NCI-H1436 (cell line): ENCODE data around the gene CLDN6.
A peak's percentile ranks its signal among the peaks of the same experiment; 100 is the strongest.

Experiments used
- DNase-seq: peaks from one replicate; lab custom pipeline; 2025; lab: John Stamatoyannopoulos, UW

The CLDN6 gene

DNA sequence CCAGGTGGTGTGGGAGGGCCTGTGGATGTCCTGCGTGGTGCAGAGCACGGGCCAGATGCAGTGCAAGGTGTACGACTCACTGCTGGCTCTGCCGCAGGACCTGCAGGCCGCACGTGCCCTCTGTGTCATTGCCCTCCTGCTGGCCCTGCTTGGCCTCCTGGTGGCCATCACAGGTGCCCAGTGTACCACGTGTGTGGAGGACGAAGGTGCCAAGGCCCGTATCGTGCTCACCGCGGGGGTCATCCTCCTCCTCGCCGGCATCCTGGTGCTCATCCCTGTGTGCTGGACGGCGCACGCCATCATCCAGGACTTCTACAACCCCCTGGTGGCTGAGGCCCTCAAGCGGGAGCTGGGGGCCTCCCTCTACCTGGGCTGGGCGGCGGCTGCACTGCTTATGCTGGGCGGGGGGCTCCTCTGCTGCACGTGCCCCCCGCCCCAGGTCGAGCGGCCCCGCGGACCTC lies 4.5 kb downstream of the CLDN6 start:
- DNase-seq: no peak

GRCh38 chr16:3012828-3013420 lies 5.1 kb downstream of the CLDN6 start, which contains the start of gene CLDN9:
Gene CLDN9 (plus strand): TSS chr16:3012923. CDS start chr16:3013363, 440 bp downstream.
- peak; percentile 84 for DNase-seq

DNA sequence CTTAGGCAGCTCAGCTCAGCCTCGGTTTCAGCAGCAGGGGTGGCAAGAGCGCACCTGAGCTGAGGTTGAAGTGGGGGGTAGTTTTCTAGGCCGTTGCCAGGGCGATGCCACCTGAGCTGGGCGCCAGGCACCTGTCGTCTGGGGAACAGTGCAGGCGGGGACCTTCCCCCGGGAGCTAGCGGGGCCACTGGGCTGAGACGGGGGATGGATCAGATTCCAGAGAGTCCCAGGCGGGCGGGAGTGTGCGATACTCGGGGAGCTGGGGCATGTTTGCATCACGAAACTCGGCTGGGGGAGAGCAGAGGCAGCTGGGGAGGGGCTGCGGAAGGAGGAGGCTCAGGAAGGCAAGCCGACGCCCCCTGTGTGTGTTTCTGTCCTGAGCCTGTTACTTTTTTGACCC lies 5.7 kb downstream of the CLDN6 start:
- peak; percentile 91 for DNase-seq

DNA sequence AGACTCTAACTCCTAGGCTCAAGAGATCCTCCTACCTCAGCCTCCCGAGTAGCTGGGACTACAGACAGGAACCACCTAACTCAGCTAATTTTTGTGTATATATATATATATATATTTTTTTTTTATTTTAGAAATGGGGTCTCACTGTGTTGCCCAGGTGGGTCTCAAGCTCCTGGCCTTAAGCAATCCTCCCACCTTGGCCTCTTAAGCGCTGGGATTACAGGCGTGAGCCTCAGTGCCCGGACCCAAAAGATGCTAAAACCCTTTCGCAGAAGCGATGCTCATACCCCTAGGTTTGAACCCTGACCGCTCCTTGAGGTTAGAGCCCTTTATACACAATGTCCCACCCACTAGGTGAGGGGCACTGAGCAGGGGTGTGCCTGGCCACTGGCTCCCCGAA lies 7.5 kb downstream of the CLDN6 start:
- no peak for DNase-seq

DNA sequence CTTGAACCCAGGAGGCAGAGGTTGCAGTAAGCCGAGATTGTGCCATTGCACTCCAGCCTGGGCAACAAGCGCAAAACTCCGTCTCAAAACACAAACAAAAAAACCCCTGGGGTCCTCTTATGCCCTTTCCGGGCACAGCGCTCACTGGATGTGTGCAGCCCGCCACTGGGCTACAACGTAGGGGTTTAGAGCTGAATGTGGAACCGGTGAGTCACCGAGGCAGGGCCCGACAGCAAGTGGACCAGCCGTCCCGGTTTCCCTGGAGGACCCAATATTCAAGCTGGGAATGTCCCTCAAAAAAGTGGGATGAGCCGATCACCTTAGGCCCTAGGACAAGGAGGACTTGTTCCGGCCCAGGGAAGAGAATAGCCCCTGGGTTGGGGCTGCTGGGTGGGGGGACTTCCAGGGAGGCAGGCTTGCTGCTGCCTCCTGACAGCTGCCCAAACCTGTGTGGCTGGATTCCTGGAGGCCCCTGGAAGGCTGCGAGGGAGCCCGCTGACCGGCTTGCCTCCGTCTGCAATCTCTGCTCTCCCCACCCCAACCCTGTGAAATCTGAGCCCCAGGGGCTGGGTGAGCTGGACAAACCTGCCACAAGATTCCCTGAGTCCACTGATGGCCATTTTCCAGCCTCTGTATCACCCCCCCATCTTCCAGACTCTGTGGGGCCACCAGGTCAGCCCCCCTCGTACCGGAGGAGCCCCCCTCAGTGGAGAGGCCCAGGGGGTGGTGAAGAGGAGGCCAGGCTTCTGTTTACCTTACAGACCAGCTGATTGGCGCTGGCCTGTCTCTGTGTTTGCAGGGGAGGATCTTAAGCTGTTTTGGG lies 8.2 kb downstream of the CLDN6 start:
- DNase-seq: peak; percentile 17

DNA sequence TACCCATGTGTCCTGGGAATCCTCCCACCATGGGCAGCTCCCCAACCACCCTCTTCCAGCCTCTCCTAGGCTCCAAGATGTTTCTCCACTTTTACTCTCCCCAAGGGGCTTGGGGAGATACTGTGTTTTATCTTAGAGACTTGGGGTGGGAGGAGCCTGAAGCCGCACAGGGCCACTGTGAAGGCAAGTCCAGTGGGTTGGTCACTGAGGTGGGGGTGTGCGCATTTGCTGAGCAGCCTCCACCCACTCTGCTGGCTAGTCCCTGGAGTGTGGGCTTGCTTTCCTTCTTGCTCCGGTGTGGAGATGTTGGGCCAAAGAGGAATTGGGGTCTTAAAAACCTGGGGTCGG lies 9.3 kb downstream of the CLDN6 start:
- no peak for DNase-seq

GRCh38 chr16:3007957-3008689 lies 9.9 kb downstream of the CLDN6 start:
- DNase-seq: no peak

GRCh38 chr16:3007059-3007956 lies 10.7 kb downstream of the CLDN6 start:
- no peak for DNase-seq

DNA sequence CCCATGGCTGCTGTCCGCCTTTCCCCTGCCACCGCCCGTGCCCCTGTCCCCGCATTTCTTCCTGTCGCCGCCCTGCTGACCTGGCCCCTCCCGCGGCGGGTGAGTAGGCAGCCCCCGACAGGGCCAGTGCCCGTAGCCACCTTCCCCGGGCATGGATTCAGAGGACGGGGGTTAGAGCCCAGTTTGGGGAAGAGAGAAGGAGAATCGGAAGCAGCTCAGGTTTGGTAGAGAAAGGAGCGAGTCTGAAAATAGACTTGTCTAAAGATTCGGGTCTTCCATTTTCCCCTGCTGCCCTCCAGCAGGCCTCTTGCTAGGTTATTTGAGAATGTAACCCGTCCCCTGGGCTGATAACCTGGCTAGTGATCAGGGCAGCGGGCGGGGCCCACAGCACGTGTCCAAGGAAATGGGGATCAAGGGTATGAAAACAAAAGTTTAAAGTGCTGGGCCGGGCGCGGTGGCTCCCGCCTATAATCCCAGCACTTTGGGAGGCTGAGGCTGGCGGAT lies 13.2 kb downstream of the CLDN6 start:
- DNase-seq: no peak

GRCh38 chr16:3004319-3004718 lies 13.7 kb downstream of the CLDN6 start:
- no peak for DNase-seq

DNA sequence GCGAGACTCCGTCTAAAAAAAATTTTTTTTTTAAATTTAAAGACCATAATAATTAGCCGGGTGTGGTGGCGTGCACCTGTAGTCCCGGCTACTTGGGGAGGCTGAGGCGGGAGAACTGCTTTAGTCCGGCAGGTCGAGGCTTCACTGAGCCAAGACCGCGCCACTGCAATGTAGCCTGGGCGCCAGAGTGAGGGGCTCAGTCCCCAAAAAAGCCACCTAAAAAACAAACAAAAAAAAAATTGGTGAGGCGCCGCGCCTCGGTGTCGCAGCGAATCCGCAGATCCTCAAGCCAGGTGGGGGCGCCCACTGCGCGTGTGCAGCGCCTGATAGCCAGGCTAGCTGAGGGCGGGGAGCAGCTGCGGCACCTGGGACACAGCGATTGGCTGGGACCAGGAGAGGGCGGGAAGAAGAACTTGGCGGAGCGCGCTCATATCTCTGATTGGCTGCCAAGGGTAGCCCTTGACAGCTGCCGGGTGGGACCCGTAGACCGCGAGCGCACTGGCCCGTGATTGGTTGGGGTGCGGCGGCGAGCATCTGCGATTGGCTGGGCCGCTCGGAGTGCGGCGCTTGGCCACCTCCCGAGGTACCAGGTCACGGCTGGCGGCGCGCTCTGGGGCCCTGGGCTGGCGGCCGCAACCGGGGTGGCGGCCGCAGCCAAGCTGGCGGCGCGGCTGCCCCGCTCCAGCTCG lies 14.3 kb downstream of the CLDN6 start:
- peak; percentile 99 for DNase-seq

DNA sequence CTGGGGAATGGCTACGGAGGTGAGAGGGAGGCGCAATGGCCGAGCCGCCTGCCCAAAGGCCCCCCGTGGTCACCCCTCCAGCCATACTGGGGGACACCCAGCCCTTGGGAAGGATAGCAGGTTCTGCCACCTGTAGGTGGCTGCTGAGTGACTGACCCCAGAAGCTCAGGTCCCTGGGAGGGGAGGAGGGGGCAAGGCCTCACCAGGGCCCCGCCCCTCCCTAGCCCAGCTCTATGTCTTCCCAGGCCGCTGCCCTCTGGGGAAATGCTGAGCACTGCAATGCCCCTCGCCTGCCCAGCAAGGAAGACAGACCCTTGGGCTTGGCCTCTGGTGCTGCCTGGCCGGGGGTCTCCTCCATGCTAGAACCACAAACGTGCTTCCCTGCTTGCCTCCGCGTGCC lies 16.7 kb downstream of the CLDN6 start:
- DNase-seq: no peak

- DNase-seq: no peak
Measured at GRCh38 chr16:3000540-3000939, 17.4 kb downstream of the CLDN6 start.

GRCh38 chr16:2999929-3000328 lies 18.1 kb downstream of the CLDN6 start:
- no peak for DNase-seq

DNA sequence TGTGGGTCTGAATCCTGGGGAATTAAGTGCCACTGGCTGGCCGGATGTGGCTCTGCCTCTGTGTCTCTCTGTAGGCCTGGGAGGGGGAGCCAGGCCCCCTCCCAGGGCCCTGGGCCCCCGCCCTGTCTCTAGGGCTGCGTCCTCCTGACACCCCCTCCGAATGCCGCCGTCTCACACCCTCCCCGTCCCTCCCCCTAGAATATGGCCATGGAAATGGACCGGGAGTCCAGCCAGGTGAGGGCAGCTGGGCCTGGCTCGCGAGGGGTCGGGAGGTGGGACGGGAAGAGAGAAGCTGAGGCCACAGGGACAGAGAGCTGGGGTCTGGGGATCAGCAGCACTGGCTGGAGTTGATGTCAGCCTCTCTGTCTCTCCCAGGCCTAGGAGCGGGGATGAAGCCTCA lies 21.7 kb downstream of the CLDN6 start:
- no peak for DNase-seq

DNA sequence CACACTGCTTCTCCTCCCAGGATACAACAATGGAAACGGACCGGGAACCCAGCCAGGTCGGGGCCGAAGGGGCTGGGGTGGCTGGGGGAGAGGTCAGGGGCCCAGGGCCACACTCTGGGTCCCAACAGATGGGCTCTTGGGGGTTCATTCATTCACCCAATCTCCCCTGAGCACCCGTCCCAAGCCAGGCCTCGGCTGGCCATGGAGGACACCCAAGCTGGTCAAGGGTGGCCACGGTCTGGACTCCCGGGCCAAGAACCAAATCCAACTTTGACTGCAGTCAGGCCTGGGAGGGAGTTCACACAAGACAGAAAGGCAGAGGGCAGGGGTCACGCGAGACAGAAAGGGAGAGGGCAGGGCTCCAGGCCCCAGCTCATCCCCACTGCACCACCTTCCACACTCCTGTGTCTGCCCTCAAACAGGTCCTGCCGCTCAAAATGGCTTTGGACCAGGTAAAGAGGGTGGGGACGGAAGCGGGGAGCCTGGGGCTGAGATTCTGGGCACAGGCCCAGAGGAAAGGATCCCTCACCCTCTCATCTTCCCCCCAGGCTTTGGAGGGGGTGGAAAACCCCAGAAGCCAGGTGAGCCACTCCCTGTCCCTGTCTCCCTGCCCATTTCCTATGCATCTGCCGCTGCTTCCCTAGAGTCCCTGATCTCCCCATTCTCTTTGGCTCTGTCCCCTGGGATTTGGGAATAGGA lies 25.5 kb downstream of the CLDN6 start:
- no peak for DNase-seq

- DNase-seq: no peak
Measured at GRCh38 chr16:2991566-2992261, 26.3 kb downstream of the CLDN6 start.

GRCh38 chr16:2990891-2991290 lies 27.1 kb downstream of the CLDN6 start:
- DNase-seq: no peak

DNA sequence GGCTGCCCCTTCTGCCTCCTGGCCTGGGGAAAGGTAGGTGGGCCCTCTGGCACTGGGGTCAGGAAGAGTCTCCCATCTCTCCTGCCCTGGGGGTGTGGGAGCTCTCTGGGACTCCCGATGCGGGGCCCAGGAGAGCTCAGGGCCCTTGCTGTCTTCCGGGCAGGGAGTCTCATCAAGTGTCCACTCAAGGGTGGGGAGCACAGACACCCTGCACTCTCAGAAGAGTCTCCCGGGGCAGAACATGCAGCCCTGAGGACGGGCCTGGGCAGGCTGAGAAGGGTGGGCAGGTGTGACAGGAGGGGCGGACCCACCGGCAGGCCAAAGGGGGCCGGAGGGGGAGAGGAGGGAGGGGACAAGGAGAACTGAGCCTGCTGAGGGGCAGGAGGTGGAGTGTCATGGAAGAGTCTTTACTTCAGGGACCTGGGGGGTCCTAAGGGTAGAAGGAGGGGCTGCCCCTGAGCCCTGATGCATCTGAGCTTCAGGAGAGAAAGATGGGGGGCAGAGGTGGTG lies 29.3 kb downstream of the CLDN6 start:
- no peak for DNase-seq

- DNase-seq: no peak
Measured at GRCh38 chr16:2987833-2988232, 30.1 kb downstream of the CLDN6 start.
